SIG-M5 (cell line): Measurements from ENCODE around the gene CDK11B.
"Not testable (repeated sequence)": the region's sequence is repeated elsewhere in the genome, so short reads cannot be mapped to it uniquely, and the experiment has no call there.

Experiments
- DNase-seq: peaks from one replicate; lab custom pipeline; 2025; lab: John Stamatoyannopoulos, UW

The CDK11B gene

GRCh38 chr1:1599030-1599934, 59.5 kb downstream of the CDK11B start:
- DNase-seq = no peak

GRCh38 chr1:1598720-1599029, 60.1 kb downstream of the CDK11B start:
- DNase-seq = no peak

GRCh38 chr1:1598051-1598719, 60.6 kb downstream of the CDK11B start:
- DNase-seq = no peak

GRCh38 chr1:1597275-1597930, 61.4 kb downstream of the CDK11B start:
- no peak for DNase-seq

- no peak for DNase-seq
These were observed 62.1 kb downstream of the CDK11B start for GRCh38 chr1:1596493-1597274.

- DNase-seq = not testable (repeated sequence)
These were observed 63.5 kb downstream of the CDK11B start for GRCh38 chr1:1595341-1595740.

- DNase-seq = no peak
These were observed 64.1 kb downstream of the CDK11B start for GRCh38 chr1:1594602-1595260.

GRCh38 chr1:1593834-1594601, 64.8 kb downstream of the CDK11B start:
- no peak for DNase-seq

- DNase-seq = no peak
These were observed 67.4 kb downstream of the CDK11B start for GRCh38 chr1:1591452-1591851.
